GM23338 (cell line): Measurements from ENCODE around the gene EEF2. TPM values are rescaled to one million over a fixed set of nuclear protein-coding genes. Genes with fewer than 3 reads are reported as not detected.

ENCODE experiments used
- ATAC-seq: fragments of 200-7000 bp; cut with Tn5 transposase; 3 replicates; pipeline ENCODE4 v1.9.1; 2020
- DNase-seq: peaks from one replicate; pipeline ENCODE4 v3.0.0-alpha.2; 2015; ENCODE audit warnings: low spot score
- H2AFZ ChIP-seq: fragments of 200-600 bp; sonication (generic); 2 replicates; pipeline ENCODE4 v1.8.0; 2016; ENCODE audit warnings: antibody characterized with exemption, mild to moderate bottlenecking, moderate library complexity
- H3F3A ChIP-seq: fragments of 200-600 bp; sonication (generic); replicated peaks from 2 replicates; pipeline ENCODE4 v1.8.0; 2017; ENCODE audit warnings: antibody characterized with exemption, mixed run types, low read depth
- H3K27ac ChIP-seq: fragments of 200-600 bp; sonication (generic); 2 replicates; pipeline ENCODE4 v1.6.1; 2016; ENCODE audit warnings: low read depth
- H3K27me3 ChIP-seq: fragments of 200-600 bp; sonication (generic); 2 replicates; pipeline ENCODE4 v1.8.0; 2016; ENCODE audit warnings: mild to moderate bottlenecking, mixed run types, moderate library complexity; ENCODE audit not compliant: insufficient read depth
- H3K36me3 ChIP-seq: fragments of 200-600 bp; sonication (generic); 2 replicates; pipeline ENCODE4 v1.8.0; 2016; ENCODE audit warnings: mild to moderate bottlenecking; ENCODE audit not compliant: insufficient read depth
- H3K4me1 ChIP-seq: fragments of 200-600 bp; sonication (generic); 2 replicates; pipeline ENCODE4 v1.8.0; 2016; ENCODE audit warnings: mild to moderate bottlenecking, moderate library complexity; ENCODE audit not compliant: insufficient read depth
- H3K4me2 ChIP-seq: fragments of 200-600 bp; sonication (generic); 2 replicates; pipeline ENCODE4 v1.7.1; 2017; ENCODE audit warnings: mixed run types
- H3K4me3 ChIP-seq: fragments of 200-600 bp; sonication (generic); 2 replicates; pipeline ENCODE4 v1.6.1; 2016; ENCODE audit warnings: mixed run types
- H3K79me2 ChIP-seq: fragments of 200-600 bp; sonication (generic); replicated peaks from 2 replicates; pipeline ENCODE4 v1.8.0; 2017; ENCODE audit warnings: mild to moderate bottlenecking; ENCODE audit not compliant: insufficient read depth
- H3K9me2 ChIP-seq: fragments of 200-600 bp; sonication (generic); 2 replicates; pipeline ENCODE4 v1.8.0; 2017; ENCODE audit not compliant: insufficient read depth
- H4K20me1 ChIP-seq: fragments of 200-600 bp; sonication (generic); replicated peaks from 2 replicates; pipeline ENCODE4 v1.8.0; 2017; ENCODE audit warnings: mild to moderate bottlenecking; ENCODE audit not compliant: insufficient read depth
- H3K27ac Mint-ChIP-seq: 2 replicates; pipeline ENCODE4 v1.8.0; 2020; ENCODE audit warnings: inconsistent platforms, mild to moderate bottlenecking, moderate library complexity, mixed read lengths
- H3K27me3 Mint-ChIP-seq: 3 replicates; pipeline ENCODE4 v1.8.0; 2022; ENCODE audit warnings: low read depth, mild to moderate bottlenecking, moderate library complexity, mixed read lengths, inconsistent platforms; ENCODE audit not compliant: insufficient read depth, poor library complexity
- H3K36me3 Mint-ChIP-seq: 3 replicates; pipeline ENCODE4 v1.8.0; 2021; ENCODE audit warnings: low read depth, mild to moderate bottlenecking, inconsistent platforms, moderate library complexity, mixed read lengths
- H3K4me1 Mint-ChIP-seq: 3 replicates; pipeline ENCODE4 v1.8.0; 2020; ENCODE audit warnings: mild to moderate bottlenecking, inconsistent platforms, mixed read lengths
- H3K4me3 Mint-ChIP-seq: 3 replicates; pipeline ENCODE4 v1.8.0; 2021; ENCODE audit warnings: moderate library complexity, mild to moderate bottlenecking, inconsistent platforms, mixed read lengths
- H3K9me3 Mint-ChIP-seq: 3 replicates; pipeline ENCODE4 v1.8.0; 2020; ENCODE audit warnings: moderate library complexity, mild to moderate bottlenecking, inconsistent platforms, mixed read lengths
- CREB1 ChIP-seq: fragments of 250-450 bp; sonication (Bioruptor Pico); IDR thresholded peaks from 2 replicates; pipeline ENCODE4 v1.5.0; 2020; ENCODE audit warnings: low read depth, mild to moderate bottlenecking, moderate library complexity
- CTCF ChIP-seq, 2 experiments: fragments of 200-600 bp in 1 of 2; sonication (generic) in 1 of 2; conservative IDR thresholded peaks; 2 replicates each; pipeline versions ENCODE4 v1.5.1 to v1.6.1; 2016 to 2017; ENCODE audit warnings: antibody characterized with exemption in 2 of 2, low read depth in 2 of 2, mild to moderate bottlenecking in 2 of 2, moderate library complexity in 1 of 2
- ETS1 ChIP-seq: IDR thresholded peaks from 2 replicates; pipeline ENCODE4 v1.6.1; 2016; ENCODE audit warnings: antibody characterized with exemption
- EZH2 ChIP-seq: fragments of 200-600 bp; sonication (generic); IDR thresholded peaks from one replicate; pipeline ENCODE4 v1.8.0; 2017; ENCODE audit warnings: antibody characterized with exemption, mild to moderate bottlenecking, low read depth; ENCODE audit not compliant: unreplicated experiment
- EZH2phosphoT487 ChIP-seq: fragments of 200-600 bp; sonication (generic); IDR thresholded peaks from one replicate; pipeline ENCODE4 v1.8.1; 2018; ENCODE audit warnings: antibody characterized with exemption; ENCODE audit not compliant: unreplicated experiment
- JUNB ChIP-seq: IDR thresholded peaks from one replicate; pipeline ENCODE4 v1.6.1; 2016; ENCODE audit warnings: antibody characterized with exemption; ENCODE audit not compliant: unreplicated experiment
- NANOG ChIP-seq: IDR thresholded peaks from 2 replicates; pipeline ENCODE4 v1.6.1; 2016; ENCODE audit warnings: antibody characterized with exemption, borderline replicate concordance
- REST ChIP-seq: IDR thresholded peaks from one replicate; pipeline ENCODE4 v1.6.1; 2018; ENCODE audit warnings: antibody characterized with exemption; ENCODE audit not compliant: unreplicated experiment
- STAT1 ChIP-seq: IDR thresholded peaks from one replicate; pipeline ENCODE4 v1.6.1; 2016; ENCODE audit warnings: antibody characterized with exemption; ENCODE audit not compliant: unreplicated experiment
- ZNF114 ChIP-seq: fragments of 250-450 bp; sonication (Bioruptor Pico); IDR thresholded peaks from 2 replicates; pipeline ENCODE4 v1.5.0; 2020; ENCODE audit warnings: mild to moderate bottlenecking, moderate library complexity
- ZNF331 ChIP-seq: fragments of 250-450 bp; sonication (Bioruptor Pico); IDR thresholded peaks from 2 replicates; pipeline ENCODE4 v1.5.0; 2020; ENCODE audit warnings: low read depth, mild to moderate bottlenecking, moderate library complexity
- ZNF462 ChIP-seq: fragments of 250-450 bp; sonication (Bioruptor Pico); IDR thresholded peaks from 2 replicates; pipeline ENCODE4 v1.5.0; 2020; ENCODE audit warnings: mild to moderate bottlenecking, moderate library complexity
- polyA plus RNA-seq: library from polyadenylated mRNA; unstranded; fragments of >200 nt; fragmentation: Nextera tagmentation; extraction: Ambion mirVana; gene quantifications from 2 replicates; pipeline ENCODE4 v1.2.1, GENCODE V29; 2016
- total RNA-seq: library from RNA; depleted of rRNA; stranded (reverse); fragments of >200 nt; shearing (Covaris generic); gene quantifications from 2 replicates; pipeline ENCODE4 v1.2.3, GENCODE V29; 2014

EEF2 gene
- total and polyA plus RNA-seq, 2 experiments from 2014 or later = 772 to 2,987 TPM

- no peak overlapping the region for H3K4me3 ChIP-seq
- no peaks in the 10 kb centered on the region; the same call in 1 of the 2 replicates for H4K20me1 ChIP-seq
- H3F3A ChIP-seq = 0 out of 2 replicates have a peak, but pooled peaks cover 3% of the 10 kb centered on the region
- 0 out of 2 replicates have a peak overlapping the region, but pooled peaks have one; percentile 55 for H3K27ac ChIP-seq
- peaks cover 5% of the 10 kb centered on the region; the same call in 2 of the 3 replicates for H3K36me3 Mint-ChIP-seq
- no peak overlapping the region for H2AFZ ChIP-seq
- no peak overlapping the region for H3K4me3 Mint-ChIP-seq
- peaks cover 13% of the 10 kb centered on the region for H3K27me3 Mint-ChIP-seq
- H3K4me1 Mint-ChIP-seq = peaks cover 9% of the 10 kb centered on the region; the same call in 2 of the 3 replicates
- no peaks in the 10 kb centered on the region for H3K9me2 ChIP-seq
- H3K27me3 ChIP-seq = no peaks in the 10 kb centered on the region
- H3K4me1 ChIP-seq = peaks cover 9% of the 10 kb centered on the region; the same call in 1 of the 2 replicates
- peak; percentile 38 for ATAC-seq
- H3K9me3 Mint-ChIP-seq = no peaks in the 10 kb centered on the region; the same call in 1 of the 3 replicates
- H3K79me2 ChIP-seq = no peaks in the 10 kb centered on the region
- no peak for DNase-seq
- no peak overlapping the region; the same call in 1 of the 2 replicates for H3K27ac Mint-ChIP-seq
- H3K4me2 ChIP-seq = 0 out of 2 replicates have a peak overlapping the region, but pooled peaks have one; percentile 60
- no peaks in the 10 kb centered on the region for H3K36me3 ChIP-seq
- TF ChIP-seq ETS1 = no peak
- no peak for TF ChIP-seq ZNF114 (CRISPR knock-in tag)
- TF ChIP-seq JUNB = no peak
- TF ChIP-seq ZNF462 (CRISPR knock-in tag) = no peak
- TF ChIP-seq STAT1 = no peak
- TF ChIP-seq CTCF (conservative IDR thresholded peaks at IDR 0.05; ENCODE audit: low read depth in 2 of 2) = no peak
- TF ChIP-seq EZH2phosphoT487 = no peak
- TF ChIP-seq EZH2 = no peak
- no peak for TF ChIP-seq CREB1
- no peak for TF ChIP-seq ZNF331 (CRISPR knock-in tag)
- TF ChIP-seq REST = no peak
- no peak for TF ChIP-seq NANOG
Observed at GRCh38 chr19:3950871-3951861, 34.1 kb downstream of the EEF2 start.
